Stimulated activated naive CD4-positive, alpha-beta T cell (primary cell): ENCODE data around the gene IL1RL1.
A peak's percentile ranks its signal among the peaks of the same experiment; 100 is the strongest.

Experiments used
- DNase-seq, 6 experiments: peaks; one replicate each; lab custom pipeline; 2025; lab: John Stamatoyannopoulos, UW

IL1RL1 gene

GRCh38 chr2:102310964-102311640 is at the start of gene IL1RL1:
Gene IL1RL1 (plus strand): TSS chr2:102311563. CDS start chr2:102338265, 26,702 bp downstream.
- no peak for DNase-seq

- no peak for DNase-seq
Measured at GRCh38 chr2:102262216-102263129, 48.9 kb upstream of the IL1RL1 start.

- no peak for DNase-seq
Measured at GRCh38 chr2:102264952-102265351, 46.4 kb upstream of the IL1RL1 start.

GRCh38 chr2:102266204-102266603 is 45.2 kb upstream of the IL1RL1 start:
- DNase-seq: no peak

- DNase-seq: no peak
Measured at GRCh38 chr2:102267774-102268173, 43.6 kb upstream of the IL1RL1 start.

- no peak for DNase-seq
Measured at GRCh38 chr2:102268510-102269199, 42.7 kb upstream of the IL1RL1 start.

GRCh38 chr2:102269200-102269524 is 42.2 kb upstream of the IL1RL1 start:
- no peak for DNase-seq

GRCh38 chr2:102271844-102272243 is 39.5 kb upstream of the IL1RL1 start:
- peak in 2 of 6 experiments; percentile 6 to 15 for DNase-seq

- DNase-seq: no peak
Measured at GRCh38 chr2:102273619-102274211, 37.6 kb upstream of the IL1RL1 start.

- DNase-seq: no peak
Measured at GRCh38 chr2:102276549-102277201, 34.7 kb upstream of the IL1RL1 start.

- no peak for DNase-seq
Measured at GRCh38 chr2:102277202-102277700, 34.1 kb upstream of the IL1RL1 start.

- DNase-seq: no peak
Measured at GRCh38 chr2:102278720-102279390, 32.5 kb upstream of the IL1RL1 start.

- no peak for DNase-seq
Measured at GRCh38 chr2:102279391-102279735, 32.0 kb upstream of the IL1RL1 start.

GRCh38 chr2:102282678-102283091 is 28.7 kb upstream of the IL1RL1 start:
- no peak for DNase-seq

GRCh38 chr2:102283996-102284395 is 27.4 kb upstream of the IL1RL1 start:
- no peak for DNase-seq

- no peak for DNase-seq
Measured at GRCh38 chr2:102284611-102285010, 26.8 kb upstream of the IL1RL1 start.

GRCh38 chr2:102285368-102285767 is 26.0 kb upstream of the IL1RL1 start:
- no peak for DNase-seq

GRCh38 chr2:102286041-102286440 is 25.3 kb upstream of the IL1RL1 start:
- no peak for DNase-seq

GRCh38 chr2:102289129-102289528 is 22.2 kb upstream of the IL1RL1 start:
- no peak for DNase-seq

GRCh38 chr2:102290594-102290993 is 20.8 kb upstream of the IL1RL1 start:
- DNase-seq: no peak
